ENCODE measurements around the gene CEACAM16.

DNA sequence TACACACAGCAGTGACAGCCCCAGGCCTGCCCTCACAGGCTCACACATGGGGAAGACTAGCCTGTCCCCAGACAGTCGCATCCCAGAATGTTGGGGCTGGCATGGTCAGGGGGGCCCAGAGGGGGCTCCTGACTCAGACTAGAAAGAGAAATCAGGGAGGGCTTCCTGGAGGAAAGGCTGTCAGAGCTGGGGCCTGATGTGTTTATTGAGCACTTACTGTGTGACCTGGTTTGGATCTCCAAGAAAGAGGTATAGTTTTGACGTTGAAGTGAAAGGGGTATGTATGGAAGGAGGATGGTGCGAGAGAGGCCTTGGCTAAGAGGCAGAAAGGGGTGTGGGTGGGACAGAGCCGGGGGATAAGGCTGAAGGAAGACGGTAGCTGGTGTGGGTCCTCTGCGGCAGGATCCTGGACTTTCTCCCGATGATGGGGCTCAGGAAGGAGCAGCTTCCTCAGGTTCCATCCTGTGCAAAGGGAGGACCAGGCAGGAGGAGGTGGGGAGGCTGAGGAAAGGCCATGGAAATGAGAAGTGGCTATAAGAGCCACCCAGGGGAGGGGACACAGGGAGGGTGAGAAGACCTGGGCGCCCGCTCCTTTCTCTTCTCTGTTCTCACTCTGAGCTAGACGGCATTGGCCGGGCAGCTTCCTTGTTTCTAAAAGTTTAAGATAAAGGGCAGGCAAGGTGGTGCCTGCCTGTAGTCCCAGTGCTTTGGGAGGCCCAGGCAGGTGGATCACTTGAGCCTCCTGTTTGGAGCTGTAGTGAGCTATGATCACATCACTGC is 33.5 kb downstream of the CEACAM16 start:
- TF ChIP-seq ZNF610 (tag by site-specific recombination; IDR thresholded peaks at IDR 0.05; ENCODE audit: borderline replicate concordance), result no peak
- TF ChIP-seq YY1 (tag by site-specific recombination; IDR thresholded peaks at IDR 0.05), result no peak
- TF ChIP-seq REPIN1 (tag by site-specific recombination; IDR thresholded peaks at IDR 0.05; ENCODE audit: low read depth), result no peak
- TF ChIP-seq ZNF184 (tag by site-specific recombination; IDR thresholded peaks at IDR 0.05), result no peak
- TF ChIP-seq ZNF530 (tag by site-specific recombination; IDR thresholded peaks at IDR 0.05; ENCODE audit: low read depth), result no peak
- TF ChIP-seq KLF1 (tag by site-specific recombination; IDR thresholded peaks at IDR 0.05), result no peak
- no peak for TF ChIP-seq ZNF175 (tag by site-specific recombination; IDR thresholded peaks at IDR 0.05)
